ENCODE measurements around the gene C5orf46.

Gene C5orf46

GRCh38 chr5:147857302-147858129 lies 48.8 kb downstream of the C5orf46 start:
- DNase-seq (ENCODE audit: low read depth in 2 of 2) = peak; percentile 1 to 25

GRCh38 chr5:147856801-147857200 lies 49.5 kb downstream of the C5orf46 start:
- DNase-seq (ENCODE audit: low read depth in 2 of 2) = no peak

- DNase-seq (ENCODE audit: low read depth in 2 of 2) = no peak
These were observed 50.6 kb downstream of the C5orf46 start for GRCh38 chr5:147855774-147856069.

GRCh38 chr5:147854894-147855773 lies 51.2 kb downstream of the C5orf46 start:
- no peak for DNase-seq (ENCODE audit: low read depth in 2 of 2)

GRCh38 chr5:147854331-147854730 lies 52.0 kb downstream of the C5orf46 start:
- DNase-seq (ENCODE audit: low read depth in 2 of 2) = no peak

GRCh38 chr5:147853372-147853987 lies 52.9 kb downstream of the C5orf46 start:
- DNase-seq (ENCODE audit: low read depth in 2 of 2) = no peak

- DNase-seq (ENCODE audit: low read depth in 2 of 2) = no peak
These were observed 54.0 kb downstream of the C5orf46 start for GRCh38 chr5:147852365-147852764.

GRCh38 chr5:147851578-147851977 lies 54.8 kb downstream of the C5orf46 start:
- no peak for DNase-seq (ENCODE audit: low read depth in 2 of 2)

- DNase-seq (ENCODE audit: low read depth in 2 of 2) = no peak
These were observed 57.1 kb downstream of the C5orf46 start for GRCh38 chr5:147849226-147849625.

- no peak for DNase-seq (ENCODE audit: low read depth in 2 of 2)
These were observed 60.7 kb downstream of the C5orf46 start for GRCh38 chr5:147845618-147846017.

GRCh38 chr5:147844846-147845245 lies 61.5 kb downstream of the C5orf46 start:
- DNase-seq (ENCODE audit: low read depth in 2 of 2) = no peak

GRCh38 chr5:147842869-147843268 lies 63.5 kb downstream of the C5orf46 start:
- no peak for DNase-seq (ENCODE audit: low read depth in 2 of 2)

All from stimulated activated CD4-positive, alpha-beta T cell treated with anti-CD3 and anti-CD28 coated beads, Interleukin-15, amount 100 ng/mL, for 48 hours (primary cell).